HG03060 (cell line): ENCODE measurements around the gene HMGCR.
"Not testable (repeated sequence)": the region's sequence is repeated elsewhere in the genome, so short reads cannot be mapped to it uniquely, and the experiment has no call there.

Experiments used
- ATAC-seq: cut with Tn5 transposase; IDR thresholded peaks from one replicate; pipeline ENCODE4 v1.9.1; 2021; ENCODE audit warnings: low read depth, moderate number of reproducible peaks; ENCODE audit not compliant: unreplicated experiment

The HMGCR gene

GRCh38 chr5:75336615-75337336 is at the start of gene HMGCR:
TSS of gene HMGCR (plus strand) at chr5:75337220. CDS start at chr5:75342606, 5,386 bp downstream.
- peak; percentile 97 for ATAC-seq

GRCh38 chr5:75291844-75292243 is 45.2 kb upstream of the HMGCR start:
- not testable (repeated sequence) for ATAC-seq

- ATAC-seq = no peak
These were observed 36.9 kb upstream of the HMGCR start for GRCh38 chr5:75300084-75300483.

GRCh38 chr5:75303419-75303818 is 33.6 kb upstream of the HMGCR start:
- ATAC-seq = no peak

GRCh38 chr5:75304486-75304885 is 32.5 kb upstream of the HMGCR start:
- not testable (repeated sequence) for ATAC-seq

- ATAC-seq = no peak
These were observed 30.3 kb upstream of the HMGCR start for GRCh38 chr5:75306746-75307145.

GRCh38 chr5:75310212-75310611 is 26.8 kb upstream of the HMGCR start:
- no peak for ATAC-seq

GRCh38 chr5:75319148-75319547 is 17.9 kb upstream of the HMGCR start:
- not testable (repeated sequence) for ATAC-seq

GRCh38 chr5:75319638-75320037 is 17.4 kb upstream of the HMGCR start:
- no peak for ATAC-seq

GRCh38 chr5:75320371-75320770 is 16.6 kb upstream of the HMGCR start:
- ATAC-seq = no peak

- no peak for ATAC-seq
These were observed 15.0 kb upstream of the HMGCR start for GRCh38 chr5:75322066-75322465.

- no peak for ATAC-seq
These were observed 12.2 kb upstream of the HMGCR start for GRCh38 chr5:75324791-75325190.

GRCh38 chr5:75325242-75325641 is 11.8 kb upstream of the HMGCR start:
- no peak for ATAC-seq

- ATAC-seq = no peak
These were observed 6.6 kb upstream of the HMGCR start for GRCh38 chr5:75330404-75330803.

- ATAC-seq = no peak
These were observed 5.6 kb upstream of the HMGCR start for GRCh38 chr5:75331095-75332090.

GRCh38 chr5:75333759-75334158 is 3.3 kb upstream of the HMGCR start:
- not testable (repeated sequence) for ATAC-seq

GRCh38 chr5:75334413-75334812 is 2.6 kb upstream of the HMGCR start:
- not testable (repeated sequence) for ATAC-seq

- no peak for ATAC-seq
These were observed 1.5 kb upstream of the HMGCR start for GRCh38 chr5:75335486-75335885.

GRCh38 chr5:75335952-75336614 is 937 bp upstream of the HMGCR start:
- no peak for ATAC-seq

GRCh38 chr5:75337366-75338021 is 474 bp downstream of the HMGCR start:
- ATAC-seq = no peak
